ENCODE measurements around the gene CFAP251.

Gene CFAP251

GRCh38 chr12:122029620-122030423 is 111.4 kb downstream of the CFAP251 start:
- Histone ChIP-seq H3K4ac (ENCODE audit: low read depth, low read length) (no peak overlapping the region), H3K4me1 (ENCODE audit: control insufficient read depth, low read depth, low read length) (no peaks in the 10 kb centered on the region), H3K23ac (ENCODE audit: low read length) (no peak overlapping the region), H2AK5ac (ENCODE audit: low read length) (no peak overlapping the region), H3K4me2 (ENCODE audit: low read length) (no peak overlapping the region), H3K56ac (ENCODE audit: low read length) (no peak overlapping the region), H3K36me3 (ENCODE audit: control insufficient read depth, insufficient read depth, low read length) (no peaks in the 10 kb centered on the region), H3K18ac (ENCODE audit: low read length) (no peak overlapping the region), H3K9ac (ENCODE audit: low read length) (no peak overlapping the region), H2BK120ac (ENCODE audit: low read depth, low read length) (no peak overlapping the region), H4K8ac (ENCODE audit: low read depth, low read length) (no peak overlapping the region), H2BK5ac (ENCODE audit: low read length) (no peak overlapping the region), H3K4me3 (ENCODE audit: low read length) (no peak overlapping the region), H3K79me1 (ENCODE audit: low read length) (peaks cover 21% of the 10 kb centered on the region), H2BK15ac (replicated peaks; ENCODE audit: low read depth) (no peak overlapping the region), H3K27me3 (ENCODE audit: insufficient read depth, low read length, poor library complexity) (no peaks in the 10 kb centered on the region), H4K5ac (ENCODE audit: low read length) (no peak overlapping the region), H3K79me2 (ENCODE audit: control insufficient read depth, insufficient read depth, low read length) (peaks cover 22% of the 10 kb centered on the region), H3K27ac (ENCODE audit: low read depth, low read length) (no peak overlapping the region)
- no peak for DNase-seq
- whole genome bisulfite sequencing (ENCODE audit: extremely low coverage, insufficient coverage, low lambda C conversion rate) = no CpG with 5 or more reads among the region's 28 CpGs

- Histone ChIP-seq H3K18ac (ENCODE audit: low read length) (no peak overlapping the region), H4K8ac (ENCODE audit: low read depth, low read length) (no peak overlapping the region), H3K79me1 (ENCODE audit: low read length) (peaks cover 21% of the 10 kb centered on the region), H3K23ac (ENCODE audit: low read length) (no peak overlapping the region), H3K4me3 (ENCODE audit: low read length) (no peak overlapping the region), H3K4ac (ENCODE audit: low read depth, low read length) (no peak overlapping the region), H2BK120ac (ENCODE audit: low read depth, low read length) (no peak overlapping the region), H3K27me3 (ENCODE audit: insufficient read depth, low read length, poor library complexity) (no peaks in the 10 kb centered on the region), H2BK15ac (replicated peaks; ENCODE audit: low read depth) (no peak overlapping the region), H3K4me2 (ENCODE audit: low read length) (no peak overlapping the region), H3K27ac (ENCODE audit: low read depth, low read length) (no peak overlapping the region), H2AK5ac (ENCODE audit: low read length) (no peak overlapping the region), H3K56ac (ENCODE audit: low read length) (no peak overlapping the region), H3K9ac (ENCODE audit: low read length) (no peak overlapping the region), H2BK5ac (ENCODE audit: low read length) (no peak overlapping the region), H3K4me1 (ENCODE audit: control insufficient read depth, low read depth, low read length) (no peaks in the 10 kb centered on the region), H4K5ac (ENCODE audit: low read length) (no peak overlapping the region), H3K36me3 (ENCODE audit: control insufficient read depth, insufficient read depth, low read length) (no peaks in the 10 kb centered on the region), H3K79me2 (ENCODE audit: control insufficient read depth, insufficient read depth, low read length) (peaks cover 22% of the 10 kb centered on the region)
- no peak for DNase-seq
- WGBS (ENCODE audit: extremely low coverage, insufficient coverage, low lambda C conversion rate) = no CpG with 5 or more reads among the region's 13 CpGs
Observed at GRCh38 chr12:122030424-122031035, 112.1 kb downstream of the CFAP251 start.

GRCh38 chr12:122031342-122032216 is 113.2 kb downstream of the CFAP251 start:
- H3K4ac ChIP-seq (ENCODE audit: low read depth, low read length) = no peak overlapping the region
- H3K4me1 ChIP-seq (ENCODE audit: control insufficient read depth, low read depth, low read length) = no peaks in the 10 kb centered on the region
- no peaks in the 10 kb centered on the region for H3K27me3 ChIP-seq (ENCODE audit: insufficient read depth, low read length, poor library complexity)
- H4K8ac ChIP-seq (ENCODE audit: low read depth, low read length) = no peak overlapping the region
- H3K4me3 ChIP-seq (ENCODE audit: low read length) = no peak overlapping the region
- DNase-seq = peak; percentile 59
- no peak overlapping the region for H2BK120ac ChIP-seq (ENCODE audit: low read depth, low read length)
- no peak overlapping the region for H3K23ac ChIP-seq (ENCODE audit: low read length)
- peaks cover 17% of the 10 kb centered on the region for H3K79me2 ChIP-seq (ENCODE audit: control insufficient read depth, insufficient read depth, low read length)
- H3K18ac ChIP-seq (ENCODE audit: low read length) = no peak overlapping the region
- no peak overlapping the region for H2BK5ac ChIP-seq (ENCODE audit: low read length)
- no peak overlapping the region for H2BK15ac ChIP-seq (replicated peaks; ENCODE audit: low read depth)
- no peak overlapping the region for H3K56ac ChIP-seq (ENCODE audit: low read length)
- no peak overlapping the region for H4K5ac ChIP-seq (ENCODE audit: low read length)
- peaks cover 18% of the 10 kb centered on the region for H3K79me1 ChIP-seq (ENCODE audit: low read length)
- H2AK5ac ChIP-seq (ENCODE audit: low read length) = no peak overlapping the region
- WGBS (ENCODE audit: extremely low coverage, insufficient coverage, low lambda C conversion rate) = no CpG with 5 or more reads among the region's 21 CpGs
- no peak overlapping the region for H3K9ac ChIP-seq (ENCODE audit: low read length)
- H3K4me2 ChIP-seq (ENCODE audit: low read length) = no peak overlapping the region
- no peaks in the 10 kb centered on the region for H3K36me3 ChIP-seq (ENCODE audit: control insufficient read depth, insufficient read depth, low read length)
- no peak overlapping the region for H3K27ac ChIP-seq (ENCODE audit: low read depth, low read length)

GRCh38 chr12:122032580-122032979 is 114.2 kb downstream of the CFAP251 start:
- Histone ChIP-seq H3K27ac (ENCODE audit: low read depth, low read length) (no peak overlapping the region), H2BK120ac (ENCODE audit: low read depth, low read length) (no peak overlapping the region), H3K4me2 (ENCODE audit: low read length) (no peak overlapping the region), H2AK5ac (ENCODE audit: low read length) (no peak overlapping the region), H3K9ac (ENCODE audit: low read length) (no peak overlapping the region), H3K18ac (ENCODE audit: low read length) (no peak overlapping the region), H3K4ac (ENCODE audit: low read depth, low read length) (no peak overlapping the region), H3K4me3 (ENCODE audit: low read length) (no peak overlapping the region), H3K79me2 (ENCODE audit: control insufficient read depth, insufficient read depth, low read length) (peaks cover 13% of the 10 kb centered on the region), H3K4me1 (ENCODE audit: control insufficient read depth, low read depth, low read length) (no peaks in the 10 kb centered on the region), H4K5ac (ENCODE audit: low read length) (no peak overlapping the region), H3K23ac (ENCODE audit: low read length) (no peak overlapping the region), H3K79me1 (ENCODE audit: low read length) (peaks cover 13% of the 10 kb centered on the region), H2BK5ac (ENCODE audit: low read length) (no peak overlapping the region), H4K8ac (ENCODE audit: low read depth, low read length) (no peak overlapping the region), H3K36me3 (ENCODE audit: control insufficient read depth, insufficient read depth, low read length) (no peaks in the 10 kb centered on the region), H3K56ac (ENCODE audit: low read length) (no peak overlapping the region), H2BK15ac (replicated peaks; ENCODE audit: low read depth) (no peak overlapping the region), H3K27me3 (ENCODE audit: insufficient read depth, low read length, poor library complexity) (no peaks in the 10 kb centered on the region)
- no peak for DNase-seq
- no CpG with 5 or more reads among the region's 11 CpGs for WGBS (ENCODE audit: extremely low coverage, insufficient coverage, low lambda C conversion rate)

GRCh38 chr12:122035292-122035691 is 116.9 kb downstream of the CFAP251 start:
- no peaks in the 10 kb centered on the region for H3K27me3 ChIP-seq (ENCODE audit: insufficient read depth, low read length, poor library complexity)
- no peaks in the 10 kb centered on the region for H3K79me2 ChIP-seq (ENCODE audit: control insufficient read depth, insufficient read depth, low read length)
- H3K4me2 ChIP-seq (ENCODE audit: low read length) = no peak overlapping the region
- H3K56ac ChIP-seq (ENCODE audit: low read length) = no peak overlapping the region
- WGBS (ENCODE audit: extremely low coverage, insufficient coverage, low lambda C conversion rate) = no CpG with 5 or more reads among the region's 8 CpGs
- no peak overlapping the region for H3K23ac ChIP-seq (ENCODE audit: low read length)
- H3K9ac ChIP-seq (ENCODE audit: low read length) = no peak overlapping the region
- H4K8ac ChIP-seq (ENCODE audit: low read depth, low read length) = no peak overlapping the region
- no peak overlapping the region for H2BK120ac ChIP-seq (ENCODE audit: low read depth, low read length)
- peaks cover 2% of the 10 kb centered on the region for H3K79me1 ChIP-seq (ENCODE audit: low read length)
- H3K36me3 ChIP-seq (ENCODE audit: control insufficient read depth, insufficient read depth, low read length) = no peaks in the 10 kb centered on the region
- no peak overlapping the region for H3K27ac ChIP-seq (ENCODE audit: low read depth, low read length)
- H2AK5ac ChIP-seq (ENCODE audit: low read length) = no peak overlapping the region
- no peak overlapping the region for H3K4me3 ChIP-seq (ENCODE audit: low read length)
- H3K4ac ChIP-seq (ENCODE audit: low read depth, low read length) = no peak overlapping the region
- no peak for DNase-seq
- no peak overlapping the region for H2BK5ac ChIP-seq (ENCODE audit: low read length)
- no peaks in the 10 kb centered on the region for H3K4me1 ChIP-seq (ENCODE audit: control insufficient read depth, low read depth, low read length)
- H4K5ac ChIP-seq (ENCODE audit: low read length) = no peak overlapping the region
- no peak overlapping the region for H2BK15ac ChIP-seq (replicated peaks; ENCODE audit: low read depth)
- no peak overlapping the region for H3K18ac ChIP-seq (ENCODE audit: low read length)

All from mesendoderm (in vitro differentiated cells).